Uterus (tissue), 4 donors: ENCODE data around the gene IDNK. TPM values are rescaled to one million over a fixed set of nuclear protein-coding genes. Genes with fewer than 3 reads are reported as not detected.

Experiments used
- DNase-seq, 2 donors: peaks; one replicate each; pipeline ENCODE4 v3.0.0-alpha.2; 2019 to 2020
- H3K27ac ChIP-seq, 2 donors: fragments of 200-600 bp; sonication (generic); 1 replicate in 1 of 2; 2 replicates in 1 of 2; pipeline ENCODE4 v1.5.1; 2016 to 2018
- H3K27me3 ChIP-seq, 2 donors: fragments of 200-600 bp; sonication (generic); one replicate each; pipeline ENCODE4 v1.5.1; 2018 to 2019; ENCODE audit warnings: control low read depth in 1 of 2
- H3K36me3 ChIP-seq, 2 donors: fragments of 200-600 bp; sonication (generic); one replicate each; pipeline ENCODE4 v1.5.1; 2019; ENCODE audit warnings: control low read depth in 1 of 2
- H3K4me1 ChIP-seq, 2 donors: fragments of 200-600 bp; sonication (generic); one replicate each; pipeline ENCODE4 v1.5.1; 2018 to 2019; ENCODE audit warnings: control low read depth in 1 of 2
- H3K4me3 ChIP-seq, 2 donors: fragments of 200-600 bp; sonication (generic); 1 replicate in 1 of 2; 2 replicates in 1 of 2; pipeline ENCODE4 v1.5.1; 2018 to 2019; ENCODE audit warnings: mild to moderate bottlenecking in 1 of 2
- H3K9me3 ChIP-seq, 2 donors: fragments of 200-600 bp; sonication (generic); one replicate each; pipeline ENCODE4 v1.5.1; 2019; ENCODE audit warnings: control low read depth in 1 of 2
- POLR2A ChIP-seq, 2 donors: fragments of 450-650 bp; IDR thresholded peaks; one replicate each; pipeline ENCODE4 v1.6.1; 2016; ENCODE audit warnings: antibody characterized with exemption in 2 of 2, mild to moderate bottlenecking in 1 of 2, moderate library complexity in 1 of 2
- intact Hi-C: fragments of 100-400 bp; cut with DNase I; formaldehyde crosslinking; loops from one replicate; pipeline ENCODE4 v1.15.1; 2023; ENCODE audit warnings: low total_unique reads
- total RNA-seq, 4 donors: library from RNA; depleted of rRNA in 3 of 4; stranded (reverse); fragments of >200 nt in 3 of 4; gene quantifications; one replicate each; pipeline versions ENCODE4 v1.1.0 to v1.2.4, GENCODE V29; 2014 to 2023
- TF ChIP-seq, protein P1 (sequence below), 4 experiments: fragments of 200-600 bp in 2 of 4; fragments of 450-650 bp in 2 of 4; sonication (generic) in 2 of 4; IDR thresholded peaks; one replicate each; pipeline ENCODE4 v1.5.1; 2016 to 2019; ENCODE audit warnings: antibody characterized with exemption in 4 of 4, mild to moderate bottlenecking in 2 of 4, moderate library complexity in 1 of 4
- donor health status: DM: yes; HTN: yes; CAD: no.

Gene IDNK
- total RNA-seq, 4 donors from 2014 or later = 2.6 to 5.5 (median 4.0) TPM; not detected in 1

- H3K9me3 ChIP-seq = no peaks in the 10 kb centered on the region
- H3K4me1 ChIP-seq = no peaks in the 10 kb centered on the region
- DNase-seq = no peak
- intact Hi-C loops = no loop called here
- no peak overlapping the region for H3K4me3 ChIP-seq
- TF ChIP-seq POLR2A (IDR thresholded peaks at IDR 0.05) = no peak
- TF ChIP-seq, protein P1, sequence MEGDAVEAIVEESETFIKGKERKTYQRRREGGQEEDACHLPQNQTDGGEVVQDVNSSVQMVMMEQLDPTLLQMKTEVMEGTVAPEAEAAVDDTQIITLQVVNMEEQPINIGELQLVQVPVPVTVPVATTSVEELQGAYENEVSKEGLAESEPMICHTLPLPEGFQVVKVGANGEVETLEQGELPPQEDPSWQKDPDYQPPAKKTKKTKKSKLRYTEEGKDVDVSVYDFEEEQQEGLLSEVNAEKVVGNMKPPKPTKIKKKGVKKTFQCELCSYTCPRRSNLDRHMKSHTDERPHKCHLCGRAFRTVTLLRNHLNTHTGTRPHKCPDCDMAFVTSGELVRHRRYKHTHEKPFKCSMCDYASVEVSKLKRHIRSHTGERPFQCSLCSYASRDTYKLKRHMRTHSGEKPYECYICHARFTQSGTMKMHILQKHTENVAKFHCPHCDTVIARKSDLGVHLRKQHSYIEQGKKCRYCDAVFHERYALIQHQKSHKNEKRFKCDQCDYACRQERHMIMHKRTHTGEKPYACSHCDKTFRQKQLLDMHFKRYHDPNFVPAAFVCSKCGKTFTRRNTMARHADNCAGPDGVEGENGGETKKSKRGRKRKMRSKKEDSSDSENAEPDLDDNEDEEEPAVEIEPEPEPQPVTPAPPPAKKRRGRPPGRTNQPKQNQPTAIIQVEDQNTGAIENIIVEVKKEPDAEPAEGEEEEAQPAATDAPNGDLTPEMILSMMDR (IDR thresholded peaks at IDR 0.05) = no peak
- H3K27ac ChIP-seq = no peak overlapping the region
- H3K36me3 ChIP-seq = no peaks in the 10 kb centered on the region
- H3K27me3 ChIP-seq = no peaks in the 10 kb centered on the region
Measured at GRCh38 chr9:83628540-83628939, 5.6 kb downstream of the IDNK start.

DNA sequence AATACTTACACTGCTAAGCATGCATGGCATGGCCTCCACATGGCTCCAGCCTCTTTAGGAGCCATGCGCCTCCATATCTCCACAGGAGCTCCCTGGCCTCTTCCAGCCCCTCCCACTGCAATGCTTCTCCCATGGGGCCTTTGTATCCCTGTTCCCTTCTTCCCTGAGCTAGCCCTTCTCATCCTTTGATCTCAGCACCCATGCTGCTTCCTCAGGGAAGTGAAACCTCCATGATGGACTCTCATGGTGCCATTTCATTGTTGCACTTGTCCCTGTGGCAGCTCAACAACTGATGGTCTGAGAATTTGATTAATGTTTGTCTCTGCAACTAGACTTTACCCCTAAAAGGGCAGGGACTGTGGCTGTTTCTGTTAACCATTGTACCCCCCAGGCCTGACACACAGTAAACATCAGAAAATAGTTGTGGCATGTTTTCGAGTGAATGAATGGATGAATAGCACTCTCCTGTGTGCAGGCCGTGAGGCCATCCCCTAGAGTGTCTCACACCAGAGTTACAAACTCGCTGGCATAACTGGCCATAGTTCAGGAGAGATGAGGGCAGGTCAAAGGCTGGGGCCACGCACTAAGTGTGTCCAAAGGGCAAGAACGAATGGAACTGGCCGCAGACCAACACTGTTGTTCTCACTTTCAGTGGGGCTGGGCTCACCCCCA lies 6.6 kb downstream of the IDNK start:
- H3K27me3 ChIP-seq = no peaks in the 10 kb centered on the region
- H3K4me1 ChIP-seq = no peaks in the 10 kb centered on the region
- no peak for TF ChIP-seq POLR2A (IDR thresholded peaks at IDR 0.05)
- TF ChIP-seq, protein P1 (IDR thresholded peaks at IDR 0.05) = no peak
- H3K36me3 ChIP-seq = no peaks in the 10 kb centered on the region
- H3K27ac ChIP-seq = no peak overlapping the region
- no peaks in the 10 kb centered on the region for H3K9me3 ChIP-seq
- DNase-seq = no peak
- intact Hi-C loops = no loop called here
- no peak overlapping the region for H3K4me3 ChIP-seq

DNA sequence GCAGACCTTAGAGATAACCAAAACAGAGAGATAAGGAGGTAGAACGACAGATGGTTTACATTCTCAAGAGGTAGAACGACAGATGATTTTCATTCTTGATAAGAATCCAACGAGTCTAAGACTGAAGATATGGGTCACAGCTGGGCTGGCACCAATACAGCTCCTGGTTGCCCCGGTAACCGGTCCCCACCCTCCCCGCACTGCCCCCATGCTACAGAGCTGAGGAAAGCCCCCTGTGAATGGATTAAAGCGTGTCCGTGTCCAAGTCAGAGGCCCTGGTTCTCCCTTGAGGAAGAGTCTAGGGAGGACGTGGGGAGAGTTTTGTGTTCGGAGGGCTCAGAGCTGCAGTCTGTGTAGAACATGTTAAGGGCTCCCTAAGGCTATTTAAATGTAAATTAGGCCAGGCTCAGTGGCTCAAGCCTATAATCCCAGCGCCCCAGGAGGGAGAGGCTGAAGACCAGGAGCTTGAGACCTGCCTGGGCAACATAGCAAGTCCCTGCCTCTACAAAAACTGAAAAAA lies 8.1 kb downstream of the IDNK start:
- Histone ChIP-seq H3K36me3 (no peaks in the 10 kb centered on the region), H3K27me3 (no peaks in the 10 kb centered on the region), H3K4me1 (no peaks in the 10 kb centered on the region), H3K9me3 (no peaks in the 10 kb centered on the region), H3K4me3 (no peak overlapping the region), H3K27ac (no peak overlapping the region)
- intact Hi-C loops = no loop called here
- TF ChIP-seq, protein P1 (IDR thresholded peaks at IDR 0.05) = no peak
- TF ChIP-seq POLR2A (IDR thresholded peaks at IDR 0.05) = no peak
- no peak for DNase-seq

DNA sequence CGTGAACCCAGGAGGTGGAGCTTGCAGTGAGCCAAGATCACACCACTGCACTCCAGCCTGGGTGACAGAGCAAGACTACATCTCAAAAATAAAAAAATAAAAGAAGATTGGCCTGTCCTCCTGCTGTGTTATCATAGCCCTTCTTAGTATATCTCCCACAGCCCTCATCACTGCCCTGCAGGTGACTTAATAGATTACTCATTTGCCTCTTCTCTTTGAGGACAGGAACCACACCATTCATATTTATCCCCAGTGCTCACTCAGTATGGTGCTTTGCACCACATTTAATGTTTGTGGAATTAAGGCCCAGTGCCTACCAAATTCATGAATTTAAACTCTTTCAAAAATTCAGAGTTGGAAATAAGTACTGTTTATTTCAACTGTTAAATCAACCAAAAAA lies 10.3 kb downstream of the IDNK start:
- DNase-seq = no peak
- no peak overlapping the region for H3K27ac ChIP-seq
- no peaks in the 10 kb centered on the region for H3K36me3 ChIP-seq
- TF ChIP-seq POLR2A (IDR thresholded peaks at IDR 0.05) = no peak
- TF ChIP-seq, protein P1 (IDR thresholded peaks at IDR 0.05) = no peak
- no peak overlapping the region for H3K4me3 ChIP-seq
- intact Hi-C loops = no loop called here
- H3K9me3 ChIP-seq = no peaks in the 10 kb centered on the region
- H3K27me3 ChIP-seq = no peaks in the 10 kb centered on the region
- H3K4me1 ChIP-seq = no peaks in the 10 kb centered on the region

DNA sequence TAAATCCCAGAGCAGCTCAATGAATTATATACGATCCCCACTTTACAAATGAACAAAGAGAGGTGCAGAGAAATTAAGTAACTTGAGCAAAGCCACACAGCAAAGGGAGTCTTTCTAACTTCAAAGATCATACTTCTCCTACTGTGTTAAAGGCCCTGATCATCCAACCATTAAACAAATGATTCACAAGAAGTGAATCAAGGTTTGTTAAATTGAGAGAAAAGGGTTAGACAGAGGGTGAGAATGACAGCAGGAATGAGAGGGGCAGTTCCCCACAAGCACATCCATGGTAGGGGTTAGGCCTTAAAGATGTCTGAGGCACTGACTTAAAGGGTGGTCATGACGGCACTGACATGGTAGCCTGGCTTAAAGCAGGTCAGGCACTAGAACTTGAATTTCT lies 10.7 kb downstream of the IDNK start:
- no peaks in the 10 kb centered on the region for H3K4me1 ChIP-seq
- H3K27me3 ChIP-seq = no peaks in the 10 kb centered on the region
- no peak overlapping the region for H3K4me3 ChIP-seq
- intact Hi-C loops = no loop called here
- no peak for TF ChIP-seq POLR2A (IDR thresholded peaks at IDR 0.05)
- TF ChIP-seq, protein P1 (IDR thresholded peaks at IDR 0.05) = no peak
- H3K9me3 ChIP-seq = no peaks in the 10 kb centered on the region
- H3K27ac ChIP-seq = no peak overlapping the region
- DNase-seq = no peak
- no peaks in the 10 kb centered on the region for H3K36me3 ChIP-seq
